HG03460 (cell line): ENCODE results near the gene IP6K3.

Source experiments
- ATAC-seq: cut with Tn5 transposase; IDR thresholded peaks from one replicate; pipeline ENCODE4 v1.9.1; 2021; ENCODE audit not compliant: unreplicated experiment

The IP6K3 gene

GRCh38 chr6:33691456-33692077, 55.1 kb downstream of the IP6K3 start:
- no peak for ATAC-seq

- no peak for ATAC-seq
Observed at GRCh38 chr6:33690766-33691165, 55.9 kb downstream of the IP6K3 start.

GRCh38 chr6:33689879-33690278, 56.8 kb downstream of the IP6K3 start:
- no peak for ATAC-seq

GRCh38 chr6:33689148-33689494, 57.6 kb downstream of the IP6K3 start:
- ATAC-seq: no peak

GRCh38 chr6:33688451-33689147, 58.1 kb downstream of the IP6K3 start:
- no peak for ATAC-seq

- ATAC-seq: no peak
Observed at GRCh38 chr6:33688006-33688405, 58.7 kb downstream of the IP6K3 start.

GRCh38 chr6:33686981-33687975, 59.4 kb downstream of the IP6K3 start:
- ATAC-seq: no peak

GRCh38 chr6:33686225-33686924, 60.3 kb downstream of the IP6K3 start:
- ATAC-seq: no peak

- no peak for ATAC-seq
Observed at GRCh38 chr6:33685411-33686224, 61.1 kb downstream of the IP6K3 start.

- no peak for ATAC-seq
Observed at GRCh38 chr6:33684983-33685382, 61.7 kb downstream of the IP6K3 start.

GRCh38 chr6:33684428-33684896, 62.2 kb downstream of the IP6K3 start:
- ATAC-seq: no peak

- no peak for ATAC-seq
Observed at GRCh38 chr6:33683576-33684427, 62.9 kb downstream of the IP6K3 start.

GRCh38 chr6:33683051-33683571, 63.6 kb downstream of the IP6K3 start:
- ATAC-seq: no peak

- no peak for ATAC-seq
Observed at GRCh38 chr6:33682341-33682740, 64.4 kb downstream of the IP6K3 start.

GRCh38 chr6:33679761-33680160, 66.9 kb downstream of the IP6K3 start:
- ATAC-seq: no peak

- ATAC-seq: no peak
Observed at GRCh38 chr6:33678932-33679490, 67.7 kb downstream of the IP6K3 start.

GRCh38 chr6:33678233-33678931, 68.3 kb downstream of the IP6K3 start:
- no peak for ATAC-seq

- ATAC-seq: no peak
Observed at GRCh38 chr6:33677689-33678088, 69.0 kb downstream of the IP6K3 start.
